SU-DHL-6 (cell line): ENCODE measurements around the gene SSR4.

Experiments
- H2AFZ ChIP-seq: fragments of 200-600 bp; sonication (generic); 2 replicates; pipeline ENCODE4 v1.6.1; 2014; ENCODE audit warnings: low read depth, mild to moderate bottlenecking, moderate library complexity, mixed read lengths, antibody characterized with exemption, low read length; ENCODE audit not compliant: severe bottlenecking
- H3F3A ChIP-seq: fragments of 200-600 bp; shearing (Covaris generic); 2 replicates; pipeline ENCODE4 v1.6.0; 2016; ENCODE audit warnings: antibody characterized with exemption, mild to moderate bottlenecking; ENCODE audit not compliant: insufficient read depth
- H3K27ac ChIP-seq: fragments of 200-600 bp; sonication (generic); 2 replicates; pipeline ENCODE4 v1.5.1; 2016; ENCODE audit warnings: low read depth, mild to moderate bottlenecking, low read length, moderate library complexity, mixed read lengths
- H3K27me3 ChIP-seq: fragments of 200-600 bp; sonication (generic), shearing (Covaris generic); 2 replicates; pipeline ENCODE4 v1.6.0; 2014; ENCODE audit warnings: mild to moderate bottlenecking, low read length
- H3K36me3 ChIP-seq: fragments of 200-600 bp; sonication (generic); 2 replicates; pipeline ENCODE4 v1.6.1; 2014; ENCODE audit warnings: mild to moderate bottlenecking, low read length, mixed read lengths
- H3K4me2 ChIP-seq: fragments of 300-600, 200-600 bp; shearing (Covaris generic), sonication (generic); 2 replicates; pipeline ENCODE4 v1.6.0; 2014; ENCODE audit warnings: low read length, low read depth, mild to moderate bottlenecking; ENCODE audit not compliant: poor library complexity, severe bottlenecking
- H3K4me3 ChIP-seq: fragments of 200-600 bp; sonication (generic); 2 replicates; pipeline ENCODE4 v1.5.1; 2014; ENCODE audit warnings: antibody characterized with exemption, low read length, mild to moderate bottlenecking, mixed read lengths; ENCODE audit not compliant: insufficient read depth, poor library complexity, severe bottlenecking
- H3K79me2 ChIP-seq: fragments of 200-600 bp; sonication (generic); 2 replicates; pipeline ENCODE4 v1.6.1; 2014; ENCODE audit warnings: mild to moderate bottlenecking, low read length, moderate library complexity; ENCODE audit not compliant: insufficient read depth
- H3K9ac ChIP-seq: fragments of 200-600 bp; sonication (generic); 2 replicates; pipeline ENCODE4 v1.7.0; 2014; ENCODE audit warnings: mild to moderate bottlenecking, low read length
- H3K9me2 ChIP-seq: fragments of 200-600 bp; sonication (generic); replicated peaks from 2 replicates; pipeline ENCODE4 v1.6.1; 2014; ENCODE audit warnings: low read length; ENCODE audit not compliant: insufficient read depth
- H3K9me3 ChIP-seq: fragments of 200-600 bp; sonication (generic); 2 replicates; pipeline ENCODE4 v1.6.1; 2014; ENCODE audit warnings: low read length, mixed read lengths; ENCODE audit not compliant: insufficient read depth
- H4K20me1 ChIP-seq: fragments of 200-600 bp; sonication (generic); 2 replicates; pipeline ENCODE4 v1.6.1; 2014; ENCODE audit warnings: low read depth, mild to moderate bottlenecking, antibody characterized with exemption, low read length, moderate library complexity, mixed read lengths
- CTCF ChIP-seq: fragments of 200-600 bp; sonication (generic); IDR thresholded peaks from one replicate; pipeline ENCODE4 v1.5.1; 2017; ENCODE audit warnings: antibody characterized with exemption, mild to moderate bottlenecking, low read length, moderate library complexity; ENCODE audit not compliant: insufficient read depth, poor library complexity, severe bottlenecking
- EZH2phosphoT487 ChIP-seq: fragments of 200-600 bp; sonication (generic), shearing (Covaris generic); conservative IDR thresholded peaks from 2 replicates; pipeline ENCODE4 v1.6.1; 2018; ENCODE audit warnings: mild to moderate bottlenecking, antibody characterized with exemption, low read length, moderate library complexity, mixed read lengths

Gene SSR4

GRCh38 chrX:153800746-153801145 lies 6.3 kb downstream of the SSR4 start:
- H3K4me2 ChIP-seq, result no peak overlapping the region
- H3F3A ChIP-seq, result no peaks in the 10 kb centered on the region
- no peak overlapping the region for H3K9ac ChIP-seq
- no peaks in the 10 kb centered on the region for H3K27me3 ChIP-seq
- H2AFZ ChIP-seq, result no peak overlapping the region
- H3K9me3 ChIP-seq, result no peaks in the 10 kb centered on the region
- no peaks in the 10 kb centered on the region for H3K79me2 ChIP-seq
- no peaks in the 10 kb centered on the region for H4K20me1 ChIP-seq
- no peaks in the 10 kb centered on the region for H3K9me2 ChIP-seq
- H3K4me3 ChIP-seq, result no peak overlapping the region
- H3K36me3 ChIP-seq, result no peaks in the 10 kb centered on the region
- TF ChIP-seq EZH2phosphoT487 (no peak), CTCF (no peak)
- H3K27ac ChIP-seq, result no peak overlapping the region

GRCh38 chrX:153801669-153802068 lies 7.2 kb downstream of the SSR4 start:
- Histone ChIP-seq H3K4me2 (no peak overlapping the region), H3K36me3 (no peaks in the 10 kb centered on the region), H3K9me3 (no peaks in the 10 kb centered on the region), H3K79me2 (no peaks in the 10 kb centered on the region), H3K27ac (no peak overlapping the region), H3F3A (no peaks in the 10 kb centered on the region), H3K27me3 (no peaks in the 10 kb centered on the region), H4K20me1 (no peaks in the 10 kb centered on the region), H3K9ac (no peak overlapping the region), H3K9me2 (no peaks in the 10 kb centered on the region), H2AFZ (no peak overlapping the region), H3K4me3 (no peak overlapping the region)
- TF ChIP-seq CTCF (no peak), EZH2phosphoT487 (no peak)

- Histone ChIP-seq H4K20me1 (no peaks in the 10 kb centered on the region), H2AFZ (no peak overlapping the region), H3K9me2 (no peaks in the 10 kb centered on the region), H3K9me3 (no peaks in the 10 kb centered on the region), H3F3A (no peaks in the 10 kb centered on the region), H3K27me3 (no peaks in the 10 kb centered on the region), H3K4me3 (no peak overlapping the region), H3K4me2 (no peak overlapping the region), H3K9ac (no peak overlapping the region), H3K36me3 (no peaks in the 10 kb centered on the region), H3K27ac (no peak overlapping the region), H3K79me2 (no peaks in the 10 kb centered on the region)
- TF ChIP-seq CTCF (no peak), EZH2phosphoT487 (no peak)
These were observed 8.1 kb downstream of the SSR4 start for GRCh38 chrX:153802513-153803045.
